T1000 (cell line): ENCODE data around the gene OSBPL5.
A peak's percentile ranks its signal among the peaks of the same experiment; 100 is the strongest.

ENCODE experiments used
- DNase-seq: peaks from one replicate; lab custom pipeline; 2025; ENCODE audit warnings: mixed read lengths; lab: John Stamatoyannopoulos, UW

Gene OSBPL5

DNA sequence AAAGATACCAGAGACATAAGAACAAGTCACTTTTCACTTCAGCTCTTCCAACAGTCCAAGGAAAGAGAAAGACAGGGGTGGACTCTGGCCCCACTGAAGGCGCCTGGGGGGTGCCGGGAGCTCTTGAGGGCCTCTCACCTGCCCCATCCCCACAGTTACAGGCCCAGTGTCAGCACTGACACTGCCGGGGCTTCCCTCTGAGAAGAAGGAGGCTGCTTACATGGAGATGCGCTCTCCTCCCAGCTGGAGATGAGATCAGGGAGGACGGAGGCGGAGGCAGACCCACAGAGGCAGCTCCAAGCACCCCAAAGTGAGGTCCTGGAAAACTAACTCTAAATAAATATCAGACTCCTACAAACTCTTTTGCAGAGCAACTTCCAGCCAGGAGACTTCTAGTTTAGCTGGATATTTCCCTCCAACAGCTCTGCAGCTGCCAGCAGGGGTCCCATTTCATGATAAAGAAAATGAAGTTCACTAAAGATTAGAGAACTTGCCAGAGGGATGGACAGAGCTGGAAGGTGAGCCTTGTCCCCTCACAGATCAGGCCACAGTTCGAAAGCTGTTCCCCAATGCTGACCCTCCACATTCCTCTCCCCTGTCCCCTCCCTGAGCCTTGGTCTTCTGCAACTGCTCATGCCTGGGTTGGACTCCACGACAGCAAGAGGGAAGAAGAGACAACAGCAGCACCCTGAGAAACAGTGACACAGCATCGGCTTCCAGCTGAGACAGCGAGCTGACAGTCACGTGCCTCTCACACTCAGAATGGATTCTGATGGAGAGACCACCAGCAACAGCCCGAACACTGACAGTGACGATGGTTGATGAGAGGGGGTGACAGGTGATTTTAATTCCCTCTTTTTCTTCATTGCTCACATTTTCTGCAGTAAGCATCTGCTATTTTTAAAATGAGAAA lies 113.7 kb downstream of the OSBPL5 start:
- DNase-seq: no peak

DNA sequence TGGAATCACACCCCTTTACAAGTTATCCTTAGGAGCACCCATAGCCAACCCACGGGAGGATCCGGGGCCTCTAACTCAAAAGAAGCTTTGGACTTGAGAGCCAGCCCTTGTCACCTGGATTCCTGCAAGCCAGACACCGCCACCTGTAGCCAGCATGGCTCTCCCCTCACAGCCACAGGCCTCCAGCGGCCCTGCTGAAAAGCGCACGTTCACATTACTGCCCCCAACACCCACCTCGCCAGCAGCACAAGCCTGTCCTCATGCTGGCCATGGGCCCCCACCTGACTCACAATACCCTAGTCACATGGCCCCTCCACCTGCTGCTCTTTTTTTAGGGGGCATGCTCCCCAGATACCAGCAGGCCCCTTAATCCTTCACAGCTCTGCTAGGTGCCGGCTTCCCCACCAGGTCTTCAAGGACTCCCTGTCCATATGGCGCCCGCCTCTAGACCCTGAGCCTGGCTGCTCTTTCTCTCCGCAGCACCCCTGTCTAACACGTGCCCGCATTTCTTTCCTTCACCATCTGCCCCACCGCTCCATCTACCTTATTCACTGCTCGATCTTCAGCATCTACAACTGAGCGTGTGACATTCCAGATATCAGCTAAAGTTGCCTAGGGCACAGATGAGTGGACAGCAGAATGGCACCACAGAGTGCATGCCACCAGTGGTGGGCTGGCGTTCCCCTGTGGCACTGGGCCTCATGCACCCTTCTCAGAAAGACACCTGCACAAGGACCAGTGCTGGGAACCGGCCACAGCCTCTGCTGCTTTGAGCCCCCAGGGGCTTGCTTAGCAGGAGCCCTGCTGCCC lies 114.5 kb downstream of the OSBPL5 start:
- no peak for DNase-seq

DNA sequence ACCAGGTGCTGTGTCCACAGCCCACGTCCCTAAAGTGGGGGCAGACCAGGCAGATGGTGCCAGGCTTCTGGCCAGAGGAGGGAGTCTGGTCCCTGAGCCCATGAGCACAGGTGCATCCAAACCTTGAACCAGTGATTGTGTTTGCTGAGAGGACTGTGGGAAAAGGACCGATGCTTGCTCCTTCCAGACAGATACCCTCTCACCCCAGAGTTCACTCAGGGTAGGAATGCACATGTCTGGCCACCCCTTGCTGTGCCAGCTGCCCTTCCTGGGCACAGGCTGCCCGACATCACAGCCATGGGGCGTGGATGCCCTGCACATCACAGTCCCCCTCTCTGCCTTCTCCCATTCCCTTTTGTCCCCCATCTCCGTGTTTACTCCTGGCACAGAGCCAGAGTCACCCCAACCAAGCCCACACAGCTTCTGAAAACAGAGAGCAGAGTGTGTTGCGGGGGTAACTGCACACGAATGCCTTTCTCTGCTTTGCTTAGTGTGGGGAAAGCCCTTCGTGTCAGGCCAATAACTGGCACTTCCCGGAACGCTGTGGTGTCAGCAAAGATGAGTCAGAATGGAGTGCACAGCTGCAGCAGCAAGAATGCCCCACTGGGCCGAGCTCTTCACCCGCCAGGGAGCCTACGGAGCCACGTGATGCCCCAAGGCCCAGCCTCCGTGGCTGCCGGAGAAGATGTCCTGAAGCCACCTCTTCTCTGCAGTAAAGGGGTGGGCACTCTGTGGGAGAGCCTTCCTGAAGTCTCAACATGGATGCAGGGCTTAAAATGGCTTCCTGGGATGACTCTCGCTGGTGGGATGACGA lies 115.5 kb downstream of the OSBPL5 start:
- peak; percentile 85 for DNase-seq

GRCh38 chr11:3047637-3048036 lies 117.5 kb downstream of the OSBPL5 start:
- DNase-seq: no peak

- DNase-seq: no peak
These were observed 118.5 kb downstream of the OSBPL5 start for GRCh38 chr11:3046641-3047040.

- no peak for DNase-seq
These were observed 118.9 kb downstream of the OSBPL5 start for GRCh38 chr11:3046190-3046589.

DNA sequence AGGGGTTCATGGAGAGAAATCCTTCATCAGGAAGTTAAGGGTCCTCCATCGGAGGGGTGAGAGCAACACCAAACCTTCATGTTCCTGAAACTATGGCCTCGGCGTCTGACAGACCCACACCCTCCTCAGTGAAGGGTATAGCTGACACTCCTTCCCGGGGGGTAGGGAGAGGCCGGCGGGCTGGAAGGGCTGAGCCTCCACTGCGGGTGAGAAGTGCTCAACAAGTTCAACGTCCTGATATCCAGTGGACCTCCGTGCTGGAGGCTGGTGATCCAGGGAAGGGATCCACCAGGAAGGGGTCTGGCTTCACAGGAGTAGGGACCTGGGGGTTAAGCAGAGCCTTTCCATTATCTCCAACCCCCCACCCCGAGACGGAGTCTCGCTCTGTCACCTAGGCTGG lies 120.2 kb downstream of the OSBPL5 start:
- DNase-seq: no peak

- DNase-seq: no peak
These were observed 121.1 kb downstream of the OSBPL5 start for GRCh38 chr11:3044004-3044403.

GRCh38 chr11:3043315-3043871 lies 121.7 kb downstream of the OSBPL5 start:
- DNase-seq: no peak

DNA sequence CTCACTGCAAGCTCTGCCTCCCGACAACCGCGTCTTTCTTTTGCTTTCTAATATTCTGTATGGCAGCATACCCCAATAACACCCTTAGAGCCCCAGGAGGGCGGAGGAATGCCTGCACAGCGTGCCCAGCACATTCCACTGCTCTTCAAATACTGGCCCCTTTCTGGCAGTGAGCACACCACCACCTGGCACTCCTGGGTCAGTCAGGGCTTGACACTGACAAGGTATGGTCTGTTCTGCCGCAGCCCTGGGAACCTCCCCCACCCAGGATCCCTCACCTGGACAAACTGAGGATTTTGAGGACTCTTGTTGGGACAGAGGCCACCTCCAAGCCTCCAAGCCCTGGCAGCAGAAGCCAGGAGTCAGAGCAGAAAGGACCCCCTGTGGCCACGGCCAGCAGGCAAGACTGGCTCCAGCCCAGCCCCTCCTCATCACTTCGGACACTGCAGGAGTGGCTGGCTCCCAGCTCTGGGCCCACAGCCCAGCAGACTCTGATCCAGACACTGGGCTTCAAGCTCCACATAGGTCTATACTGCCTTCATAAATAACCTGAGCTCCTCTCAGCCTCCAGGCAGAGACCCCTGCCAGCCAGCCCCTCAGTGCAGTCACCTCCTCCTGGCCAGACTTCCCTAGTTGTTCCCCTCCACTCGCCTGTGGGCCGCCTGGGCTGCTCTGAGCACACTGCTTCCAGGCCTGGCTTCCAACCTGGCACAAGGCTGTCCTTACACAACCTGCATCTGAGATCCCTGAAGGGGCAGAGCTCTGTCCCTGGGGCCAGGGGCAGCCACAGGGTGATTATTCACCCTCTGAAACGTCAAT lies 122.4 kb downstream of the OSBPL5 start:
- DNase-seq: no peak

- DNase-seq: no peak
These were observed 123.2 kb downstream of the OSBPL5 start for GRCh38 chr11:3041699-3042441.

GRCh38 chr11:3040881-3041280 lies 124.2 kb downstream of the OSBPL5 start:
- no peak for DNase-seq

DNA sequence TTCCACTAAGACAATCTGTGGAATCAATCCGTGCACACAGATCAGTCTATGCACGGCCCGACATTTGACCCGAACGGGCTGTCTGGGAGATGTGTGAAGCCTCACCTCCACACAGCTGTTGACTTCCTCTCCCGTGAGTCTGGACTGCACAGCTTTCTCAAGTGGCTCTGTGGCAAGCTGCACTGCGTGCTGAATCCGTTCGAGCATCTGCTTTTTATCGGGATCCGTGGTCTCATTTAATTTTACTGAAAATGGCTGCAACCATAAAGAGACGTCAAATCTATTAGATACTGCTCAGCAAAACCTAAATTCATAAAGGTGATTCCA lies 127.2 kb downstream of the OSBPL5 start:
- DNase-seq: no peak
